ENCODE results near the gene CFAP141. TPM values are rescaled to one million over a fixed set of nuclear protein-coding genes. Genes with fewer than 3 reads are reported as not detected.

CFAP141 gene
- not detected for total RNA-seq

DNA sequence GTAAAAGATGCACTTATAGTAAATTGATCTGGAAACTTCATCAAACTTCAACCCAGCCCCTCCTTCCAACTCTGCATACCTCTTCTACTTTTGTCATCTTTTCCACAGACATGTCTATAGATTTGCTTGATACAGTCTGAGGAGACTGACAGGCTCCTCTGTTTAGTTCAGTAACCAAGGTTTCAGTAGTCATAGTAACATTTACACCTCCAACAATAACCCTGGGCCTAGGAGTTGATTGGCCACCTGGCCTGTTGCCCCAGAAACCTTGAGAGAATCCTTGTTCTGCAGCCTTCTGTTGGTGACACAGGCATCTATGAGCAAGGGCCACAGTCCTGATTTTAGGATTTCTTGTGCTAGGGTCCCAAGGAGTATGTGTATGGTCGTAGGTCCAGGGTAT, at the start of gene CFAP141:
Gene CFAP141 (minus strand): TSS at position 138 of the 400 bp plus-strand sequence. CDS start 26 bp downstream, at position 112.
- H3K36me3 ChIP-seq = peaks cover 4 to 67% of the 10 kb centered on the region in 2 donors
- no peaks in the 10 kb centered on the region for H3K27me3 ChIP-seq
- H3K9me3 ChIP-seq = no peaks in the 10 kb centered on the region
- H3K4me3 ChIP-seq = no peak within 1 kb of the TSS
- no peak for ATAC-seq
- H3K27ac ChIP-seq = no peak within 1 kb of the TSS
- no peak for TF ChIP-seq EP300 (IDR thresholded peaks at IDR 0.05)
- no peak for TF ChIP-seq POLR2AphosphoS5 (IDR thresholded peaks at IDR 0.05)
- TF ChIP-seq POLR2A (IDR thresholded peaks at IDR 0.05) = no peak
- TF ChIP-seq, protein P1, sequence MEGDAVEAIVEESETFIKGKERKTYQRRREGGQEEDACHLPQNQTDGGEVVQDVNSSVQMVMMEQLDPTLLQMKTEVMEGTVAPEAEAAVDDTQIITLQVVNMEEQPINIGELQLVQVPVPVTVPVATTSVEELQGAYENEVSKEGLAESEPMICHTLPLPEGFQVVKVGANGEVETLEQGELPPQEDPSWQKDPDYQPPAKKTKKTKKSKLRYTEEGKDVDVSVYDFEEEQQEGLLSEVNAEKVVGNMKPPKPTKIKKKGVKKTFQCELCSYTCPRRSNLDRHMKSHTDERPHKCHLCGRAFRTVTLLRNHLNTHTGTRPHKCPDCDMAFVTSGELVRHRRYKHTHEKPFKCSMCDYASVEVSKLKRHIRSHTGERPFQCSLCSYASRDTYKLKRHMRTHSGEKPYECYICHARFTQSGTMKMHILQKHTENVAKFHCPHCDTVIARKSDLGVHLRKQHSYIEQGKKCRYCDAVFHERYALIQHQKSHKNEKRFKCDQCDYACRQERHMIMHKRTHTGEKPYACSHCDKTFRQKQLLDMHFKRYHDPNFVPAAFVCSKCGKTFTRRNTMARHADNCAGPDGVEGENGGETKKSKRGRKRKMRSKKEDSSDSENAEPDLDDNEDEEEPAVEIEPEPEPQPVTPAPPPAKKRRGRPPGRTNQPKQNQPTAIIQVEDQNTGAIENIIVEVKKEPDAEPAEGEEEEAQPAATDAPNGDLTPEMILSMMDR (IDR thresholded peaks at IDR 0.05) = no peak
- H3K4me1 ChIP-seq = no peaks in the 10 kb centered on the region
- 86 to 92% methylated on average over 1 of the region's 1 CpG for WGBS, 2 donors (ENCODE audit: low coverage in 1 of 2)

DNA sequence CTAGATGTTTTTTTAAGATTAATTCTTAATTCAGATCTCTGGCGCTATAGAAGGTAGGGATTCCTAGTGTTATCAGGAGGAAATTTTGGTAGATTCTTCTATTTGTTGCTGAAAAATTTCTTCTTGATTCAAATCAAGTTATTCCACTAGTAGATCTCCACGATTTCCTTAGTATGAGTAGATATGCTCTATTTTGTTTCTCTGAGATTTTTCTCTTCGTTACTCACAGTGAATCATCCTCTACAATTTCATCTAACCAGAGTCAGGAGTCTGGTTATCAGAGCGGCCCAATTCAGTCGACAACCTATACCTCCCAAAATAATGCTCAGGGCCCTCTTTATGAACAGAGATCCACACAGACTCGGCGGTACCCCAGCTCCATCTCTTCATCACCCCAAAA, 47.5 kb upstream of the CFAP141 start:
- H3K36me3 ChIP-seq = peaks cover 22 to 100% of the 10 kb centered on the region in 2 donors
- H3K27me3 ChIP-seq = no peaks in the 10 kb centered on the region
- no peak for ATAC-seq
- no peak overlapping the region for H3K4me3 ChIP-seq
- 78 to 89% methylated on average over 2 to 4 of the region's 7 CpGs for WGBS, 2 donors (ENCODE audit: low coverage in 1 of 2)
- H3K4me1 ChIP-seq = no peaks in the 10 kb centered on the region
- no peak overlapping the region for H3K27ac ChIP-seq
- H3K9me3 ChIP-seq = no peaks in the 10 kb centered on the region
- TF ChIP-seq EP300 (IDR thresholded peaks at IDR 0.05) (no peak), POLR2AphosphoS5 (IDR thresholded peaks at IDR 0.05) (no peak), POLR2A (IDR thresholded peaks at IDR 0.05) (no peak)
- TF ChIP-seq, protein P1 (IDR thresholded peaks at IDR 0.05) = no peak

DNA sequence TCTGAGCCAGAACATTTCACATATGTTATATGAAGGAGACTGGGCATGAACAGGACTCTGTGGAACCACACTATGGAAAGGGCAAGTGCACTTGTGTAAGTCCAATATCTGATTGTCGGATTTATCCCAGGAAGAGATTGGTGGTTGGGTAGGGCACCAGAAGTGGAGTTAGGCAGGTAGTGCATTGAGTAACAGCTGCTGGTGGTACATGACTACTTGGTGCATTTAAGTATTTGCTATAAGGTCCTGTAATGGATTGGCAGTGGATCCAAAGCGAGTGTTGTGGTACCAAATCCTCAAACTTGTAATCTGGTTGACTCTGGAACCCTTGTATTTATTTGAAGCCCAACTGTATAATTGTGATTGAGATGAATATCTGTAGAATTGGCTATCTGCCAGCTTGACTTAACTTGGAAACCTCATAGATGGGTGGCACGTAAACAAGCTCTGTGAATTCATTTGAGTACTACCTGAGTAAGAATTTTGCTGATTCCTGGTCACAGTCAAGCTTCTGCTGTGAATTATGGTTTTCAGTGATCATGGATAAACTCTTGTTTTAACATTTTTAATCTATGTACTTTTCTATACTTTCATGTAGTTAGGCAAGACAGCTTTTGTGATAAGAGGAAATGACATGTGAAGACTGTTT, 35.7 kb upstream of the CFAP141 start:
- peaks cover 0 to 7% (median 0%) of the 10 kb centered on the region in 3 donors for H3K4me1 ChIP-seq
- H3K36me3 ChIP-seq = peaks cover 15 to 98% of the 10 kb centered on the region in 2 donors
- TF ChIP-seq POLR2A (IDR thresholded peaks at IDR 0.05) = no peak
- TF ChIP-seq POLR2AphosphoS5 (IDR thresholded peaks at IDR 0.05) = no peak
- no peak for TF ChIP-seq EP300 (IDR thresholded peaks at IDR 0.05)
- TF ChIP-seq, protein P1 (IDR thresholded peaks at IDR 0.05) = no peak
- WGBS, 2 donors (ENCODE audit: low coverage in 1 of 2) = 81 to 91% methylated on average over 3 of the region's 3 CpGs
- H3K9me3 ChIP-seq = no peaks in the 10 kb centered on the region
- H3K27me3 ChIP-seq = no peaks in the 10 kb centered on the region
- H3K4me3 ChIP-seq = no peak overlapping the region
- no peak for ATAC-seq
- H3K27ac ChIP-seq = no peak overlapping the region

DNA sequence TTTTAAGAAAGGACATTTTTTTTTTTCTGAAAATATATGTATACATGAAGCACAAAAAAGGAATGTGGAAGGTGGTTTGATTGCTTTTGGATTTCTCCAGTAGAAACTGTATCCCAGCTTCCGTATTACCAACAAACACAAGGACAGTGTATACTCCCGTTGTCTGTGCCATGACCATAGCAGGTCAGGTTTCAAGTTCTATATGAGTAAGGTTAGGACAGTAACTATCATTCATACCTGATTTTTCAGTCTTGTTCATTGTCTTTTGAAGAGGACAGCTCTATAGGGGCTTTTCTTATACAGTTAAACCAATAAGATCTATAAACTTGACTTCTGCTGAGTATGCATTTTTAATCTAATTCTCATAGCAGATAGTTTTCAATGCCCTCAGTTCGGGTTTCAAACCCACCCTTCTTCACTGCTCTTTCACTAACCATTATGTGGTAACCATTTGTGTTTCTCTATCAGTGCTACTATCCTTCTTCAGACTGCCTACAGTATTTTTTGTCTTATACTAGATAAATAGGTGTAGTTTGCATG, 34.2 kb upstream of the CFAP141 start:
- Histone ChIP-seq H3K27me3 (no peaks in the 10 kb centered on the region), H3K4me1 (peaks cover 0 to 7% (median 0%) of the 10 kb centered on the region in 3 donors), H3K27ac (no peak overlapping the region), H3K36me3 (peaks cover 7 to 98% of the 10 kb centered on the region in 2 donors), H3K4me3 (no peak overlapping the region), H3K9me3 (no peaks in the 10 kb centered on the region)
- 86 to 87% methylated on average over 3 of the region's 3 CpGs for WGBS, 2 donors (ENCODE audit: low coverage in 1 of 2)
- TF ChIP-seq, protein P1 (IDR thresholded peaks at IDR 0.05) = no peak
- TF ChIP-seq POLR2A (IDR thresholded peaks at IDR 0.05) (no peak), EP300 (IDR thresholded peaks at IDR 0.05) (no peak), POLR2AphosphoS5 (IDR thresholded peaks at IDR 0.05) (no peak)
- no peak for ATAC-seq

DNA sequence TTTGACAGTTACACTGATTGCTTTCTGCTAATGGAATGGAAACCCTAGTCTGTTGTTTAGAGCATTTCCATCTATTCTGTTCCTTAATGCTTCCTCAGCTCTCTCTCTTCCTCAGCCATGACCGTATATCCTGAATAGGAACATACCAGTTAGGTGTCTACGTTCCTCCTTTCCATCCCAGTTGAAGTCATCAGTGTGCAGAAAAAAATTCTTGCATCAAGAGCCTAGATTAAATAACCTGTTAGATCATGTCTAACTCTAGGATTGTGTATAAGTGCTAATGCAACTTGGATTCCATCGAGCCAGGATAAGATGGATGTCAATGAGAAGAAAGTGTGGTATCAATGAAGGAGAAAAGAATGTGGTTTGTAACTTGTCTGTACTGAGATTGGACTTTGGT, 33.4 kb upstream of the CFAP141 start:
- no peaks in the 10 kb centered on the region for H3K9me3 ChIP-seq
- WGBS, 2 donors (ENCODE audit: low coverage in 1 of 2) = 68 to 81% methylated on average over 3 of the region's 3 CpGs
- H3K4me1 ChIP-seq = peaks cover 0 to 7% (median 0%) of the 10 kb centered on the region in 3 donors
- no peak overlapping the region for H3K27ac ChIP-seq
- H3K27me3 ChIP-seq = no peaks in the 10 kb centered on the region
- peaks cover 3 to 98% of the 10 kb centered on the region in 2 donors for H3K36me3 ChIP-seq
- TF ChIP-seq EP300 (IDR thresholded peaks at IDR 0.05) = no peak
- TF ChIP-seq POLR2A (IDR thresholded peaks at IDR 0.05) = no peak
- TF ChIP-seq, protein P1 (IDR thresholded peaks at IDR 0.05) = no peak
- TF ChIP-seq POLR2AphosphoS5 (IDR thresholded peaks at IDR 0.05) = no peak
- H3K4me3 ChIP-seq = no peak overlapping the region
- ATAC-seq = no peak

All from gastroesophageal sphincter (tissue), 4 donors.